Thoracic aorta (tissue), 2 donors: ENCODE results near the gene PDGFD. TPM values are rescaled to one million over a fixed set of nuclear protein-coding genes. Genes with fewer than 3 reads are reported as not detected.

Experiments used
- ATAC-seq: fragments of 150-250 bp; one replicate; pipeline ENCODE4 v1.8.0; 2017; ENCODE audit warnings: low read depth; ENCODE audit not compliant: insufficient number of reproducible peaks, low FRiP score
- DNase-seq: peaks from one replicate; pipeline ENCODE4 v3.0.0-alpha.2; 2020; ENCODE audit warnings: low spot score
- H3K27ac ChIP-seq, 2 donors: fragments of 200-600 bp; sonication (generic); 1 replicate in 1 of 2; 2 replicates in 1 of 2; pipeline ENCODE4 v1.5.1; 2016; ENCODE audit warnings: mild to moderate bottlenecking in 2 of 2, moderate library complexity in 2 of 2
- H3K27me3 ChIP-seq: fragments of 200-600 bp; sonication (generic); replicated peaks from 2 replicates; pipeline ENCODE4 v1.6.0; 2016; ENCODE audit warnings: mild to moderate bottlenecking; ENCODE audit not compliant: insufficient read depth
- H3K36me3 ChIP-seq: fragments of 200-600 bp; sonication (generic); one replicate; pipeline ENCODE4 v1.5.1; 2016
- H3K4me1 ChIP-seq, 2 donors: fragments of 200-600 bp; sonication (generic); 1 replicate in 1 of 2; 2 replicates in 1 of 2; pipeline versions ENCODE4 v1.5.1 to v1.6.0; 2016; ENCODE audit warnings: low read depth in 2 of 2, mild to moderate bottlenecking in 1 of 2; ENCODE audit not compliant: control insufficient read depth in 1 of 2
- H3K4me3 ChIP-seq: fragments of 200-600 bp; sonication (generic); 2 replicates; pipeline ENCODE4 v1.5.1; 2016; ENCODE audit warnings: mild to moderate bottlenecking
- H3K9me3 ChIP-seq: fragments of 200-600 bp; sonication (generic); 2 replicates; pipeline ENCODE4 v1.5.1; 2016
- CTCF ChIP-seq: fragments of 200-600 bp; sonication (generic); IDR thresholded peaks from one replicate; pipeline ENCODE4 v1.5.1; 2019; ENCODE audit warnings: antibody characterized with exemption
- total RNA-seq, 2 donors: library from RNA; depleted of rRNA; stranded (reverse); fragments of >200 nt; gene quantifications; one replicate each; pipeline versions ENCODE4 v1.1.0 to v1.2.3, GENCODE V29; 2016

The PDGFD gene
- total RNA-seq, 2 donors from 2014 or later, result 135 to 152 TPM

- no peaks in the 10 kb centered on the region for H3K36me3 ChIP-seq
- TF ChIP-seq CTCF, result no peak
- H3K27me3 ChIP-seq, result no peaks in the 10 kb centered on the region
- no peak overlapping the region for H3K4me3 ChIP-seq
- ATAC-seq, result no peak
- H3K9me3 ChIP-seq, result no peaks in the 10 kb centered on the region
- peaks cover 5 to 22% of the 10 kb centered on the region in 2 donors for H3K4me1 ChIP-seq
- no peak for DNase-seq
- H3K27ac ChIP-seq, result no peak overlapping the region
Measured at GRCh38 chr11:103923451-103923931, 240.5 kb downstream of the PDGFD start.

- no peak for TF ChIP-seq CTCF
- DNase-seq (no peak), ATAC-seq (no peak)
- Histone ChIP-seq H3K9me3 (no peaks in the 10 kb centered on the region), H3K36me3 (no peaks in the 10 kb centered on the region), H3K27ac (no peak overlapping the region), H3K4me3 (no peak overlapping the region), H3K4me1 (peaks cover 5 to 22% of the 10 kb centered on the region in 2 donors), H3K27me3 (no peaks in the 10 kb centered on the region)
Measured at GRCh38 chr11:103920933-103921332, 243.0 kb downstream of the PDGFD start.

- Histone ChIP-seq H3K4me1 (peaks cover 5 to 22% of the 10 kb centered on the region in 2 donors), H3K9me3 (no peaks in the 10 kb centered on the region), H3K27ac (no peak overlapping the region), H3K4me3 (no peak overlapping the region), H3K36me3 (no peaks in the 10 kb centered on the region), H3K27me3 (no peaks in the 10 kb centered on the region)
- TF ChIP-seq CTCF, result no peak
- DNase-seq (no peak), ATAC-seq (no peak)
Measured at GRCh38 chr11:103920449-103920848, 243.5 kb downstream of the PDGFD start.

GRCh38 chr11:103910721-103911120 lies 253.2 kb downstream of the PDGFD start:
- H3K36me3 ChIP-seq, result no peaks in the 10 kb centered on the region
- DNase-seq (no peak), ATAC-seq (no peak)
- no peaks in the 10 kb centered on the region for H3K9me3 ChIP-seq
- H3K27ac ChIP-seq, result no peak overlapping the region
- H3K4me1 ChIP-seq, result peaks cover 0 to 8% of the 10 kb centered on the region in 2 donors
- no peak overlapping the region for H3K4me3 ChIP-seq
- no peaks in the 10 kb centered on the region for H3K27me3 ChIP-seq
- TF ChIP-seq CTCF, result no peak

- no peak for ATAC-seq
- H3K27ac ChIP-seq, result peak overlapping the region in 1 of 2 donors; percentile 24
- no peak for DNase-seq
- no peak overlapping the region for H3K4me3 ChIP-seq
- no peaks in the 10 kb centered on the region for H3K36me3 ChIP-seq
- no peaks in the 10 kb centered on the region for H3K9me3 ChIP-seq
- no peak for TF ChIP-seq CTCF
- H3K4me1 ChIP-seq, result peaks cover 0 to 8% of the 10 kb centered on the region in 2 donors
- H3K27me3 ChIP-seq, result no peaks in the 10 kb centered on the region
Measured at GRCh38 chr11:103907548-103908455, 256.1 kb downstream of the PDGFD start.
